Stimulated activated naive CD4-positive, alpha-beta T cell treated with Interleukin-2 at 50 U/mL for 16 hours (primary cell): ENCODE data around the gene PAFAH1B1.
"Not testable (repeated sequence)": the region's sequence is repeated elsewhere in the genome, so short reads cannot be mapped to it uniquely, and the experiment has no call there.

Source experiments
- DNase-seq: peaks from one replicate; lab custom pipeline; 2025; lab: John Stamatoyannopoulos, UW

The PAFAH1B1 gene

DNA sequence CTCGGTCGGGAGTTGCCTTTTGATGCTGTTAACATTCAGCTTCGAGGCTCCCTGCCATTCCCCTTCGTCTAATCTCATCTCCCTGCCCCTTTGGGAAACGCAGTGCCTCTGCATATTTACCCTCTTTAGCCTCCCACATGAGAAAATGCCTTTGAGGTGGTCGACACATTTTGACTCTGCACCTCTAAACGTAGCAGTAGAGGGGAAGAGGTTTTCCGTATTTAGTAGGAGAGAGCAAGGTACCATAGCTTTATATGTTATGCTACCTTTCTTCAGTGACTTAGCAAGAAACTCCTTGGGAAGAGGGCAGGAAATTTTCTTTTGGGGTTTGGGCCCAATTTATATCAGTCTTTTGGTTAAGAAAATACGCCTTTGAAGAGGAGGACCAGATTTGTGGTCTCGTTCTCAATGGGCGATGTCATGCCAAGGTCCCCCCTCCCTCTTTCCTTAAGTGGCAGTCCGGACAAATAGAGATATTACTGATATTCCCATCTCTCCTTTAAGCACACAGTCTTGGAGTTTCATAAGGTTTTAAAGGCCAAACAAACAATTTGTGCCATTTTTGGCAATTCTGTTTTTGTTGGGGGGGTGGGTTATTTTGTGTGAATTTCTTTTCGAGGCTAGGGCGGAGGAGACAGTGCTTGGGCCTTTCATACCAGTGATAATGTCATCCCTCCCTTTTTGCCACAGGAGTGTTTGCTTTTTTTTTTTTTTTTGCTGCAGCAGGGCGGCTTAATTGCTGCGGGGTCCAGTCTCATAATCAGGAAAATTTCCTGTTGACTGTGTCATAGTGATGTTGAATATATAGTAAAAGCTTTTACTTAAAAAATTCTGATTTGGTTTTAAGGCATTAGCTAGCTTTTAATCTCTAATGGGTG, 1.5 kb downstream of the PAFAH1B1 start:
- no peak for DNase-seq

DNA sequence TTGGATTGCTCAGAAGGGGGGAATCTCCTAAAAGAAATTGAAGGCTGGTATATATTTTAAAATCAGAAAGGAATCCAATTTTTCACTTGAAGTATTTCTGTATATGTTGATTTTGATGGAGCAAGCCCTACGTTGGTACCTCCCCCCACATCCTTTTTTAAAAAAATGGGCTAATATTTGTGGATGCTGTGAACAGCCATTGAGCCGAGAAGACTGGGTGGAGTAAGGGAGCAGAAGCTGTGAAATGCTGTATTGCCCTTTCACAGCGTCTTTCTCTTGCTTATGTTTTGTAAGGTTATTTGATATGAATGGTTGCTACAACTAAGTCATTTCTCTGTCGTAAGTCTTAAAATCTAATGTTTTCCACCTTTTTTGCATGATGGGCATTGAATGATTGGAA, 2.3 kb downstream of the PAFAH1B1 start:
- no peak for DNase-seq

GRCh38 chr17:2598166-2598565, 4.7 kb downstream of the PAFAH1B1 start:
- DNase-seq: no peak

- DNase-seq: no peak
Measured at GRCh38 chr17:2602597-2603017, 9.2 kb downstream of the PAFAH1B1 start.

- DNase-seq: no peak
Measured at GRCh38 chr17:2608350-2608913, 15.0 kb downstream of the PAFAH1B1 start.

GRCh38 chr17:2609091-2609490, 15.6 kb downstream of the PAFAH1B1 start:
- DNase-seq: no peak

GRCh38 chr17:2610195-2611175, 17.0 kb downstream of the PAFAH1B1 start:
- DNase-seq: no peak

DNA sequence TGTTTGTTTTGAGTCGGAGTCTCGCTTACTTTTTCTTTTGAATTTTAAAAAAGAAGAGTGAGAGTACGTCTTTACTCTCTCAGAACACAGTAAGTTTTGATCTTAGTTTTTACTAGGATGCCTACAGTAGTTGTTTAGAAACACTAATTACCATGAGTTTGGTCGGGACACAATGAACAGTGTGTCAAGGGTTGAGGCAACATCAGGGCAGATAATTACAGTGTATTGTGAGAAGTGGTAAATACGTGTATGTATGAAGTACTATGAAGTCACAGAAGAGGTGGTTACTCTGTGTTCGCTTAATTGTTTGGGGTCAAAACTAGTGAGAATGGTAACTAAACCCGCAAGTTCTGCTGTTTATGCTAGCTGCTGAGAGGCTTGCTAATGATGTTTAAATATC, 18.2 kb downstream of the PAFAH1B1 start:
- DNase-seq: no peak

GRCh38 chr17:2612630-2613029, 19.2 kb downstream of the PAFAH1B1 start:
- no peak for DNase-seq

- no peak for DNase-seq
Measured at GRCh38 chr17:2613089-2613808, 19.8 kb downstream of the PAFAH1B1 start.

- no peak for DNase-seq
Measured at GRCh38 chr17:2615882-2616281, 22.4 kb downstream of the PAFAH1B1 start.

GRCh38 chr17:2621241-2621640, 27.8 kb downstream of the PAFAH1B1 start:
- no peak for DNase-seq

GRCh38 chr17:2621951-2622405, 28.5 kb downstream of the PAFAH1B1 start:
- DNase-seq: not testable (repeated sequence)

- not testable (repeated sequence) for DNase-seq
Measured at GRCh38 chr17:2622721-2623301, 29.4 kb downstream of the PAFAH1B1 start.

- no peak for DNase-seq
Measured at GRCh38 chr17:2624292-2624731, 30.9 kb downstream of the PAFAH1B1 start.

- DNase-seq: not testable (repeated sequence)
Measured at GRCh38 chr17:2626626-2627219, 33.3 kb downstream of the PAFAH1B1 start.

GRCh38 chr17:2628922-2629321, 35.5 kb downstream of the PAFAH1B1 start:
- DNase-seq: not testable (repeated sequence)

DNA sequence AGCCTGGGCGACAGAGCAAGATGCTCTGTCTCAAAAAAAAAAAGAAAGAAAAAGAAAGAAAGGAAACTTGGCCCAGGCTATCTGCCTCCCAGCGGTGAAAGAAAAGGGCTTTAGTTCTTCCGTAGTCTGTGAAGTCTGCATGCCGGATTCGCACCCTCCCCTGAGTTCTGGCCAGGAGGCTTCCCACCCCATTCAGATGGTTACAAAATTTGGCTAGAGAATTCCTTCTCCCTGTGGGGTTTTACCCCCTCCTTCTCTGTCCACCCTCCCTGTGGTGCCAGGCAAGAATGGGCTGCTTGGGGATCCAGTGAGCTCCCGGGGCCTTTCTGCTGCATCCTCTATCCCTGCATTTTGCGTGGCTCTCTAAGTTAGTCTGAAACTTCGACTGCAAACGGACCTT, 37.8 kb downstream of the PAFAH1B1 start:
- DNase-seq: no peak

- DNase-seq: no peak
Measured at GRCh38 chr17:2634361-2634960, 41.0 kb downstream of the PAFAH1B1 start.

- DNase-seq: no peak
Measured at GRCh38 chr17:2635241-2635640, 41.8 kb downstream of the PAFAH1B1 start.
